K562 (cell line): ENCODE results near the gene MIEN1.

Experiments
- CBX2 ChIP-seq: fragments of 200-600 bp; sonication (generic); IDR thresholded peaks from one replicate; pipeline ENCODE4 v1.6.1; 2012; ENCODE audit warnings: mild to moderate bottlenecking, low read length, inconsistent platforms; ENCODE audit not compliant: insufficient read depth, poor library complexity, severe bottlenecking
- E2F4 ChIP-seq: sonication (generic); formaldehyde crosslinking; IDR thresholded peaks from 2 replicates; pipeline ENCODE4 v1.8.0; 2022; ENCODE audit warnings: mild to moderate bottlenecking, low read depth, missing genetic modification reagents
- EZH2 ChIP-seq: IDR thresholded peaks from 2 replicates; pipeline ENCODE4 v1.6.1; 2012; ENCODE audit warnings: low read depth, mild to moderate bottlenecking, inconsistent platforms, low read length, borderline replicate concordance
- JUND ChIP-seq, 2 experiments: IDR thresholded peaks; 2 replicates in 1 of 2; 3 replicates in 1 of 2; pipeline ENCODE4 v1.6.1; 2011; ENCODE audit warnings: borderline replicate concordance in 2 of 2, low read depth in 2 of 2, low read length in 2 of 2, improper control_type of control experiment in 1 of 2, missing biosample characterization in 1 of 2, missing genetic modification characterization in 1 of 2, missing genetic modification reagents in 1 of 2
- NFATC3 ChIP-seq: fragments of 450-650 bp; IDR thresholded peaks from 2 replicates; pipeline ENCODE4 v1.6.1; 2017; ENCODE audit warnings: mild to moderate bottlenecking
- POLR2A ChIP-seq: fragments of 450-650 bp; conservative IDR thresholded peaks from 2 replicates; pipeline ENCODE4 v1.6.1; 2016
- PYGO2 ChIP-seq: fragments of 450-650 bp; IDR thresholded peaks from 2 replicates; pipeline ENCODE4 v1.6.1; 2016; ENCODE audit warnings: mild to moderate bottlenecking, missing genetic modification characterization, moderate library complexity, missing compliant biosample characterization
- SIN3A ChIP-seq, 2 experiments: fragments of 150-350 bp in 1 of 2; IDR thresholded peaks; 2 replicates each; pipeline ENCODE4 v1.6.1; 2011 to 2016; ENCODE audit warnings: borderline replicate concordance in 2 of 2, low read depth in 2 of 2, low read length in 2 of 2, mild to moderate bottlenecking in 2 of 2, moderate library complexity in 2 of 2; ENCODE audit not compliant: control insufficient read depth in 1 of 2
- YY1 ChIP-seq, 3 experiments: IDR thresholded peaks; 2 replicates each; pipeline ENCODE4 v1.6.1; 2011; ENCODE audit warnings: low read length in 2 of 3, mild to moderate bottlenecking in 2 of 3, moderate library complexity in 2 of 3, borderline replicate concordance in 1 of 3, control low read depth in 1 of 3, low read depth in 1 of 3; ENCODE audit not compliant: insufficient read depth in 3 of 3, insufficient replicate concordance in 2 of 3, control insufficient read depth in 1 of 3, insufficient read length in 1 of 3; ENCODE audit errors: extremely low read depth in 1 of 3
- TF ChIP-seq, protein P1 (sequence below), 3 experiments: IDR thresholded peaks in 2 of 3; conservative IDR thresholded peaks in 1 of 3; 2 replicates each; pipeline ENCODE4 v1.5.1; 2011 to 2012; ENCODE audit warnings: low read length in 3 of 3, mild to moderate bottlenecking in 3 of 3, control low read depth in 2 of 3, improper control_type of control experiment in 1 of 3, inconsistent platforms in 1 of 3, low read depth in 1 of 3, mixed read lengths in 1 of 3, moderate library complexity in 1 of 3; ENCODE audit not compliant: insufficient read depth in 2 of 3
- TF ChIP-seq, protein P2 (sequence below): fragments of 450-650 bp; IDR thresholded peaks from 2 replicates; pipeline ENCODE4 v1.6.1; 2016; ENCODE audit warnings: mild to moderate bottlenecking

- TF ChIP-seq CBX2 (no peak), PYGO2 (tag) (no peak), E2F4 (CRISPR knock-in tag) (no peak), NFATC3 (no peak), YY1 (IDR thresholded peaks at IDR 0.05; ENCODE audit: borderline replicate concordance in 1 of 3, control insufficient read depth in 1 of 3, extremely low read depth in 1 of 3, insufficient read depth in 3 of 3, insufficient read length in 1 of 3, insufficient replicate concordance in 2 of 3, low read depth in 1 of 3, low read length in 2 of 3) (no peak), JUND (IDR thresholded peaks at IDR 0.05; ENCODE audit: borderline replicate concordance, low read depth, low read length) (no peak), JUND (tag; IDR thresholded peaks at IDR 0.05; ENCODE audit: borderline replicate concordance, low read depth, low read length) (no peak), EZH2 (no peak), SIN3A (IDR thresholded peaks at IDR 0.05; ENCODE audit: borderline replicate concordance in 2 of 2, control insufficient read depth in 1 of 2, low read depth in 2 of 2, low read length in 2 of 2) (no peak), POLR2A (no peak)
- TF ChIP-seq, protein P1, sequence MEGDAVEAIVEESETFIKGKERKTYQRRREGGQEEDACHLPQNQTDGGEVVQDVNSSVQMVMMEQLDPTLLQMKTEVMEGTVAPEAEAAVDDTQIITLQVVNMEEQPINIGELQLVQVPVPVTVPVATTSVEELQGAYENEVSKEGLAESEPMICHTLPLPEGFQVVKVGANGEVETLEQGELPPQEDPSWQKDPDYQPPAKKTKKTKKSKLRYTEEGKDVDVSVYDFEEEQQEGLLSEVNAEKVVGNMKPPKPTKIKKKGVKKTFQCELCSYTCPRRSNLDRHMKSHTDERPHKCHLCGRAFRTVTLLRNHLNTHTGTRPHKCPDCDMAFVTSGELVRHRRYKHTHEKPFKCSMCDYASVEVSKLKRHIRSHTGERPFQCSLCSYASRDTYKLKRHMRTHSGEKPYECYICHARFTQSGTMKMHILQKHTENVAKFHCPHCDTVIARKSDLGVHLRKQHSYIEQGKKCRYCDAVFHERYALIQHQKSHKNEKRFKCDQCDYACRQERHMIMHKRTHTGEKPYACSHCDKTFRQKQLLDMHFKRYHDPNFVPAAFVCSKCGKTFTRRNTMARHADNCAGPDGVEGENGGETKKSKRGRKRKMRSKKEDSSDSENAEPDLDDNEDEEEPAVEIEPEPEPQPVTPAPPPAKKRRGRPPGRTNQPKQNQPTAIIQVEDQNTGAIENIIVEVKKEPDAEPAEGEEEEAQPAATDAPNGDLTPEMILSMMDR (IDR thresholded peaks at IDR 0.05 in 2 of 3, conservative IDR thresholded peaks at IDR 0.05 in 1 of 3; ENCODE audit: insufficient read depth in 2 of 3, low read depth in 1 of 3, low read length in 3 of 3): no peak
- TF ChIP-seq, protein P2, sequence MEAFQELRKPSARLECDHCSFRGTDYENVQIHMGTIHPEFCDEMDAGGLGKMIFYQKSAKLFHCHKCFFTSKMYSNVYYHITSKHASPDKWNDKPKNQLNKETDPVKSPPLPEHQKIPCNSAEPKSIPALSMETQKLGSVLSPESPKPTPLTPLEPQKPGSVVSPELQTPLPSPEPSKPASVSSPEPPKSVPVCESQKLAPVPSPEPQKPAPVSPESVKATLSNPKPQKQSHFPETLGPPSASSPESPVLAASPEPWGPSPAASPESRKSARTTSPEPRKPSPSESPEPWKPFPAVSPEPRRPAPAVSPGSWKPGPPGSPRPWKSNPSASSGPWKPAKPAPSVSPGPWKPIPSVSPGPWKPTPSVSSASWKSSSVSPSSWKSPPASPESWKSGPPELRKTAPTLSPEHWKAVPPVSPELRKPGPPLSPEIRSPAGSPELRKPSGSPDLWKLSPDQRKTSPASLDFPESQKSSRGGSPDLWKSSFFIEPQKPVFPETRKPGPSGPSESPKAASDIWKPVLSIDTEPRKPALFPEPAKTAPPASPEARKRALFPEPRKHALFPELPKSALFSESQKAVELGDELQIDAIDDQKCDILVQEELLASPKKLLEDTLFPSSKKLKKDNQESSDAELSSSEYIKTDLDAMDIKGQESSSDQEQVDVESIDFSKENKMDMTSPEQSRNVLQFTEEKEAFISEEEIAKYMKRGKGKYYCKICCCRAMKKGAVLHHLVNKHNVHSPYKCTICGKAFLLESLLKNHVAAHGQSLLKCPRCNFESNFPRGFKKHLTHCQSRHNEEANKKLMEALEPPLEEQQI: no peak
Measured at GRCh38 chr17:39695089-39695474, 35.2 kb downstream of the MIEN1 start.
